Dedifferentiated amniotic fluid mesenchymal stem cell (primary cell): ENCODE data around the gene SESN1.
A peak's percentile ranks its signal among the peaks of the same experiment; 100 is the strongest.
"Not testable (repeated sequence)": the region's sequence is repeated elsewhere in the genome, so short reads cannot be mapped to it uniquely, and the experiment has no call there.

Experiments used
- DNase-seq: peaks from one replicate; pipeline ENCODE4 v3.0.0-alpha.2; 2016; ENCODE audit errors: extremely low spot score

Gene SESN1

GRCh38 chr6:109094416-109095035 lies at the start of gene SESN1:
Gene SESN1 (minus strand): TSS chr6:109094846. CDS start chr6:109094073, 773 bp downstream.
- peak; percentile 97 for DNase-seq

DNA sequence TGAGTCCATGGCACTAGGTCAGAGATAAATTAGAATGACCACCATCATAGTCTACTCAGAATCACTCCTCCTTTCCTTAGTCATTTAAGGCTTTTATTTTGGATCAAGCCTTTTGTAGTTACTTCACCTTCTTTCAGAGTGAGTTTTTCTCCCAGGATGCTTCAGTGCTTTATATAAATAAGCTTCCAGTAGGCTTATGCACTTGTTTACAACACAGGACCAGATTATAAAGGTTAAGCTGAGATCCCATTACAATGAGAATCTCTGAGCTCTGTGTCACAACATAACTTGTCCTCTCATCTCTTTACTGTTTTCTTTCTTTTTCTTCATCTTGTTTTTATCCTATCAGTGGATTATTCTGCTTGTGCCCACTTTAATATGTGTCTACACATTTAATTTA lies 48.5 kb upstream of the SESN1 start:
- DNase-seq = no peak

DNA sequence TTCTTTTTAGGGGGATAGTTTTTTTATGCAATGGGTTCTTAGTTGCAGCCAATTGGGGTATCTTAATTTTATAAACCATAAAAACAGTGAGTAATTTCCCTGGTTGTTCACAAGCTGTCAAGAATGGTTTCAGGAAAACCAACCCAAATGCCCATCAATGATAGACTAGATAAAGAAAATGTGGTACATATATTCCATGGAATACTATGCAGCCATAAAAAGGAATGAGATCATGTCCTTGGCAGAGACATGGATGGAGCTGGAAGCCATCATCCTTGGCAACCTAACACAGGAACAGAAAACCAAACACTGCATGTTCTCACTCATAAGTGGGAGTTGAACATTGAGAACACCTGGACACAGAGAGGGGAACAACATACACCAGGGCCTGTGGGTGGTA lies 47.4 kb upstream of the SESN1 start:
- DNase-seq = not testable (repeated sequence)

DNA sequence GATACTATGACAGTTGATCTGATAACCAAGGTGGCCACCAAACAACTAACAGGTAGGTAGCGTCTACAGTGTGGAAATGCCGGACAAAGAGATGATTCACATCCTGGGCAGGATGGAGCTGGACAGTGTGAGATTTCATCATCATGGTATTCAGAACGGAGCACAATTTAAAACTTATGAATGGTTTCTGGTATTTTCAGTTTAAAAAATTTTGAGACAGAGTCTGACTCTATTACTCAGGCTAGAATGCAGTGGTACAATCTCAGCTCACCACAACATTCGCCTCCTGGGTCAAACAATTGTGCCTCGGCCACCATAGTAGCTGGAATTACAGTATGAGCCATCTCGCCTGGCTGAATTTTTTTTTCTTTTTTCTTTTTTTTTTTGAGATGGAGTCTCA lies 44.5 kb upstream of the SESN1 start:
- DNase-seq = no peak

GRCh38 chr6:109136530-109136929 lies 41.9 kb upstream of the SESN1 start:
- DNase-seq = not testable (repeated sequence)

DNA sequence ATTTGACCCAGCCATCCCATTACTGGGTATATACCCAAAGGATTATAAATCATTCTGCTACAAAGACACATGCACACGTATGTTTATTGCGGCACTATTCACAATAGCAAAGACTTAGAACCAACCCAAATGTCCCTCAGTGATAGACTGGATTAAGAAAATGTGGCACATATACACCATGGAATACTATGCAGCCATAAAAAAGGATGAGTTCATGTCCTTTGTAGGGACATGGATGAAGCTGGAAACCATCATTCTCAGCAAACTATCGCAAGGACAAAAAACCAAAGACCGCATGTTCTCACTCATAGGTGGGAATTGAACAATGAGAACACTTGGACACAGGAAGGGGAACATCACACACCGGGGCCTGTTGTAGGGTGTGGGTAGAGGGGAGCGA lies 41.4 kb upstream of the SESN1 start:
- DNase-seq = not testable (repeated sequence)

GRCh38 chr6:109135600-109135999 lies 41.0 kb upstream of the SESN1 start:
- DNase-seq = not testable (repeated sequence)

DNA sequence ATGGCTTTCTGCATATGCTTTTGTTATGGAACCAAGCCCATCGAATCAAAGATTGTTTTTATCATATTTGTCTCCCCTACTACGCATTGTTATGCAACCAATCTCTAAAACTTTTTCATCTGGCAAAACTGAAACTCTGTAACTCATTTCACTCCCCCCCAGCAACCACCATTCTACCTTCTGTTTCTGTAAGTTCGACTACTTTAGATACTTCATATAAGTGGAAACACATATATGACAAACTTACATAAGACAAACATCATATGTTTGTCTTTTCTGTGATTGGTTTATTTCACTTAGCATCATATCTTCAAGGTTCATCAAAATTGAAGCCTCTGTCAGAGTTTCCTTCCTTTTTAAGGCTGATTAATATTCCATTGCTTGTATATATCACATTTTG lies 35.4 kb upstream of the SESN1 start:
- DNase-seq = no peak

DNA sequence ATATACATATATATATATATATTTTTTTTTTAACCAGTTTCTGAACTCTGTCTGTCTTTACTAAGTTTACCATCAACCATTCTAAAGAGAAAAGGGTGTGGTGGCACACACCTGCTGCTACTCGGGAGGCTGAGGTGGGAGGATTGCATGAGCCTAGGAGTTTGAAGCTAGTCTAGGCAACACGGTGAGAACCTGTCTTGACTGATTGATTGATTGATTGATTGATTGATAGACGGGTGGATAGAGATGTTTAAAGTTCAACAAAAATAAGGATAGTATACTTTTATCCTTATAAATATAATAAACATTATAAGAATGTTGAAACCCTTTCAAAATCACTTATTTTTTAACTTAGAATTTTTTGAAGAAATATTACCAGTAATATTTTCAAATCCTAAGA lies 30.9 kb upstream of the SESN1 start:
- no peak for DNase-seq

- no peak for DNase-seq
Observed at GRCh38 chr6:109124219-109124618, 29.6 kb upstream of the SESN1 start.

- DNase-seq = no peak
Observed at GRCh38 chr6:109121411-109121810, 26.8 kb upstream of the SESN1 start.

DNA sequence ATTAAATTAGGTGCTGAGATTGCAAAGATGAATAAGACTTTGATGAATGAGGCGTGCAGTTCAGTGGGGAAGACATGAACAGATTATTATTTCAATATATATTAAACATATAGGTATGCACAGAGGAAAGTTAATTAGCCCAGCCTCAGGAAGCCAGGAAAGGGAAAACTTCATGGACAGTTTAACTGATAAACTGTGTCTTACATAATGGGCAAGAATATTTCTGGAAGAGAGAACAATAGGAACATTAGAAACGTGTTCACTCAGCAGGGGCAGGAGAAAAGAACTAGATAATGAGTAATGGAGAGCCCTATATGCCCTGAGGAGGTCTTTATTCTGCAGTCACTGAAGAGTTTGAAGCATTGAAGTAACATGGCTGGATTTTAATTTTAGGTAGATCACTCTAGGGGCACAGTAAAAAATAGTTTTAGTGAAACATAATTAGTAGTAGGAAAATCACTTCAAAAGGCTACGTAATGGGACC lies 24.3 kb upstream of the SESN1 start:
- no peak for DNase-seq

DNA sequence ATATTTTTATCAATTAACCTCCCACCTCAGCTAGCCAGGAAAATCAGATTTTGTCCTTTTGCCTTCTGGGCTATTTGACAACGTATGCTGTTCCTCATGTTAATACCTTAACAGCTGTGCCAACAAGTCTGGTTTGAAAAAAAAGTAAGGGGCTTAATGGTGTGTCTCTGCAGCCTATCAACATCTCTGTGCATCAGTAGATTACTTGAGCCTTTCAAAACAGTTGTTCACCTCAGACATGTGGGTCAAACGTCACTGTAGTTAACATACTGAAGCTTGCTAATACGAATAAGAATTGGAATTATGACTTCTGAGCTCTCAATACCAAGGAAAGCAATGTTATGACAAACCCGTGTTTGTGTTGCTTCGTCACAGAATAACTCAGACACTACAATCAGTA lies 23.7 kb upstream of the SESN1 start:
- DNase-seq = no peak

DNA sequence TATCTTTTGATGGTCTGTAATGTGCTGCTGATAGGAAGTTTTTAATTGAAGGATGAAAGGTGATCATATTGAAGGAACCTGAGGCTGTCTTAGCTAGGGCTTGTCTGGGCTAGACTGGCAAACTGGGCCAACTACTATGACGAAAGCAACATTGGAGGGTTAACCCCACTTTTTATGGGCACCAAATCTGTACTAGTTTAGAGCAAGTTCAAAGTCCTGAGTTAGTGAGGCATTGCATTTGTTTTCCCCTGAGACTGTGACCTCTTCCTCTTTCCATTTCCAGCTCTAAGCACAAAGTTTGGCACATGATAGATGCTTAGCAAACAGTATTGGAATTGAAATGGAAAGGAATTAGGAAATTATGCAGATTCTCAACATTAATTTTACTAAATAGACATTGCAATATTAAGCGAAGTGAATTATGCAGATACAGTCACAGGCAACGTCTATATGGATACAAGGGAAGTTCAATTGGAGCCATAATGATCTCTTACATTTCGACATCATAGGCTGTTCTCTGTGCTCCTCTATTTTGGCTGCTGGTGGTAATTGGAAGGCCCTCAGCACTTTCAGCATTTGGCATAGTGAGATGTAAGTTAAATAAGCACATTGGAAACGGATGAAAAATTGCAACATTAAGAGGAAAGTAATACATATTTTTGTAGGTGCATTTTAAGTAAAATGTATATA lies 22.8 kb upstream of the SESN1 start:
- no peak for DNase-seq

DNA sequence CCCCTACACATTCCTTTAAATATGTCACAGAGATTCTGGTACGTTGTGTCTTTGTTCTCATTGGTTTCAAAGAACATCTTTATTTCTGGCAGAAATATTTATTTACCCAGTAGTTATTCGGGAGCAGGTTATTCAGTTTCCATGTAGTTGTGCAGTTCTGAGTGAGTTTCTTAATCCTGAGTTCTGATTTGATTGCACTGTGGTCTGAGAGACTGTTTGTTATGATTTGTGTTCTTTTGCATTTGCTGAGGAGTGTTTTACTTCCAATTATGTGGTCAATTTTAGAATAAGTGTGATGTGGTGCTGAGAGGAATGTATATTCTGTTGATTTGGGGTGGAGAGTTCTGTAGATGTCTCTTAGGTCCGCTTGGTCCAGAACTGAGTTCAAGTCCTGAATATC lies 18.0 kb upstream of the SESN1 start:
- DNase-seq = not testable (repeated sequence)

GRCh38 chr6:109109663-109110062 lies 15.0 kb upstream of the SESN1 start:
- not testable (repeated sequence) for DNase-seq

GRCh38 chr6:109105681-109106080 lies 11.0 kb upstream of the SESN1 start:
- DNase-seq = no peak

GRCh38 chr6:109104512-109104911 lies 9.9 kb upstream of the SESN1 start:
- no peak for DNase-seq

GRCh38 chr6:109103942-109104341 lies 9.3 kb upstream of the SESN1 start:
- no peak for DNase-seq

DNA sequence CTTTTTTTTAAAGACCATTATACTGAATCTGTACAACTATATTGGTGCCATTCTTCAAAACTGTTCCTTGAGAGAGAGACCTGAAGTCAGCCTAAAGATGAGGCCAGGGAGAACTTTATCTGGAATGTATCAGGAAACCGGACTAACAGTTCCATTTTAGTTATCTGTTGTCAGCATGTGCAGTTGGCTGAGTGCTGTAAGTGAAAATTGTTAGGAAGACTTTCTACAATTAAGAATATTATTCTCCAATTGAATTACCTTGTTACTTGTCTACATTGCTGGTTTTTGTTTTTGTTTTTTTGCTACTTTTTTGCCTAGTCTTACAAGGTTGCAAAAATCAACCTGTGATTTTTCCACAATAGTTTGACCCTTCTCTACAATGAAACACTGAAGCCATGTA lies 8.1 kb upstream of the SESN1 start:
- DNase-seq = no peak

DNA sequence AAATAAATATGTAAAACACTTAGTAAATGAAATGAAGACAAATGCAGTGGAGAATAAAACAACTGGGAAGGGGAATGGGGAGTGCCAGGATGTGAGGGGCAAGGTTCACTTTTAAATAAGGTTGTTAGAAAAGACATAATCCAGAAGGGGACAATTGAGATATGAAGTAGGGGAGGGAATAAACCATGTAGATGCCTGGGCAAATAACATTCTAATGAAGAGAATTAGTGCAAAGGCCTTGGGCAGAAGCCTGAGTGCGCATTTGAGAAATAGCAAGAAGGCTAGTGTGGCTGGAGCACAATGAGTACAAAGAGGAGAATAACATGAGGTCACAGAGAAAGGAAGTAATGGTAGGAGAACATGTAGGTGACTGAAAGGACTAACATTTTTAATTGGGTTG lies 3.0 kb upstream of the SESN1 start:
- no peak for DNase-seq

- no peak for DNase-seq
Observed at GRCh38 chr6:109096208-109096607, 1.6 kb upstream of the SESN1 start.

- no peak for DNase-seq
Observed at GRCh38 chr6:109095835-109096084, 1.1 kb upstream of the SESN1 start.
